Left ventricle myocardium inferior (tissue), 1 donor: ENCODE results near the gene WWP2. TPM values are rescaled to one million over a fixed set of nuclear protein-coding genes. Genes with fewer than 3 reads are reported as not detected.

ENCODE experiments used
- DNase-seq: peaks from one replicate; pipeline ENCODE4 v3.0.0-alpha.2; 2020
- H3K27ac ChIP-seq: fragments of 200-600 bp; replicated peaks from 2 replicates; pipeline ENCODE4 v1.8.0; 2021
- H3K27me3 ChIP-seq: fragments of 200-600 bp; 2 replicates; pipeline ENCODE4 v1.8.0; 2021; ENCODE audit warnings: low read depth
- H3K36me3 ChIP-seq: fragments of 200-600 bp; 2 replicates; pipeline ENCODE4 v1.8.0; 2021
- H3K4me1 ChIP-seq: fragments of 200-600 bp; 2 replicates; pipeline ENCODE4 v1.8.0; 2021
- H3K4me3 ChIP-seq: fragments of 200-600 bp; 2 replicates; pipeline ENCODE4 v1.8.0; 2021; ENCODE audit warnings: mild to moderate bottlenecking, moderate library complexity
- H3K9me3 ChIP-seq: fragments of 200-600 bp; replicated peaks from 2 replicates; pipeline ENCODE4 v1.8.0; 2021
- CTCF ChIP-seq: fragments of 200-600 bp; IDR thresholded peaks from 2 replicates; pipeline ENCODE4 v1.8.0; 2021; ENCODE audit warnings: antibody characterized with exemption, mild to moderate bottlenecking, borderline replicate concordance
- intact Hi-C: fragments of 100-400 bp; cut with micrococcal nuclease; formaldehyde crosslinking; loops from one replicate; pipeline ENCODE4 v1.11.0; 2022
- long read RNA-seq: library from polyadenylated mRNA; unstranded; transcript quantifications from one replicate; pipeline ENCODE4 v2.0.0, GENCODE V29; 2021
- total RNA-seq: library from RNA; stranded (reverse); fragmentation: NEBNext Ultra II Directional; extraction: Animal tissue kit (Norgen Biotek cat#: 25700); gene quantifications from one replicate; pipeline ENCODE4 v1.2.1, GENCODE V29; 2021
- donor health status: DM: no; HTN: yes; CAD: no; lungs with severe emphysema.

WWP2 gene
- 21.3 TPM for total RNA-seq
- long read RNA-seq, full-length matches to known transcripts = 2 of 19 reads
- long read RNA-seq, partial matches to known transcripts = 15 of 19 reads
- long read RNA-seq, other reads (novel, unspliced or antisense) = 2 of 19 reads

- intact Hi-C loops = no loop called here
- H3K36me3 ChIP-seq = no peaks in the 10 kb centered on the region
Measured at GRCh38 chr16:69761983-69762813, at the start of gene WWP2. Gene WWP2 (plus strand): TSS chr16:69762332. CDS start chr16:69787011, 24,679 bp downstream.

GRCh38 chr16:69712914-69713581 lies 49.1 kb upstream of the WWP2 start:
- no peak for DNase-seq
- peaks cover 65% of the 10 kb centered on the region for H3K36me3 ChIP-seq
- no peak overlapping the region for H3K27ac ChIP-seq
- no peaks in the 10 kb centered on the region for H3K27me3 ChIP-seq
- H3K9me3 ChIP-seq = no peaks in the 10 kb centered on the region
- intact Hi-C loops = loop anchor here (5.0 kb wide), 1 partner anchor 39 kb away; the partner anchor contains the start of gene NOB1
- peaks cover 7% of the 10 kb centered on the region for H3K4me1 ChIP-seq
- no peak overlapping the region for H3K4me3 ChIP-seq
- no peak for TF ChIP-seq CTCF

More at GRCh38 chr16:69761983-69762813, at the start of gene WWP2:
- no peak for TF ChIP-seq CTCF
- Histone ChIP-seq H3K9me3 (no peaks in the 10 kb centered on the region), H3K27me3 (no peaks in the 10 kb centered on the region), H3K27ac (peak within 1 kb of the TSS; percentile 89), H3K4me3 (peak within 1 kb of the TSS; percentile 86), H3K4me1 (peaks cover 21% of the 10 kb centered on the region)
- DNase-seq = peak; percentile 72

- H3K27me3 ChIP-seq = no peaks in the 10 kb centered on the region
- no peaks in the 10 kb centered on the region for H3K4me1 ChIP-seq
- TF ChIP-seq CTCF = no peak
- intact Hi-C loops = no loop called here
- H3K36me3 ChIP-seq = peaks cover 61% of the 10 kb centered on the region
- H3K9me3 ChIP-seq = no peaks in the 10 kb centered on the region
- no peak overlapping the region for H3K4me3 ChIP-seq
- DNase-seq = no peak
- H3K27ac ChIP-seq = no peak overlapping the region
Measured at GRCh38 chr16:69717066-69717465, 45.1 kb upstream of the WWP2 start.

GRCh38 chr16:69718111-69718764 lies 43.9 kb upstream of the WWP2 start:
- TF ChIP-seq CTCF = no peak
- Histone ChIP-seq H3K4me1 (no peaks in the 10 kb centered on the region), H3K36me3 (peaks cover 50% of the 10 kb centered on the region), H3K4me3 (no peak overlapping the region), H3K9me3 (no peaks in the 10 kb centered on the region), H3K27ac (no peak overlapping the region), H3K27me3 (no peaks in the 10 kb centered on the region)
- no peak for DNase-seq
- intact Hi-C loops = no loop called here

- no peak for DNase-seq
- TF ChIP-seq CTCF = no peak
- peaks cover 10% of the 10 kb centered on the region for H3K4me1 ChIP-seq
Measured at GRCh38 chr16:69720822-69721430, 41.2 kb upstream of the WWP2 start.

More at GRCh38 chr16:69720822-69721430, 41.2 kb upstream of the WWP2 start:
- no peak overlapping the region for H3K4me3 ChIP-seq
- H3K27me3 ChIP-seq = no peaks in the 10 kb centered on the region
- H3K36me3 ChIP-seq = peaks cover 23% of the 10 kb centered on the region
- no peak overlapping the region for H3K27ac ChIP-seq
- intact Hi-C loops = no loop called here
- H3K9me3 ChIP-seq = no peaks in the 10 kb centered on the region
